GM21367 (cell line): ENCODE results near the gene TMEM132E.

Experiments used
- ATAC-seq: cut with Tn5 transposase; IDR thresholded peaks from one replicate; pipeline ENCODE4 v1.9.1; 2021; ENCODE audit not compliant: unreplicated experiment

Gene TMEM132E

DNA sequence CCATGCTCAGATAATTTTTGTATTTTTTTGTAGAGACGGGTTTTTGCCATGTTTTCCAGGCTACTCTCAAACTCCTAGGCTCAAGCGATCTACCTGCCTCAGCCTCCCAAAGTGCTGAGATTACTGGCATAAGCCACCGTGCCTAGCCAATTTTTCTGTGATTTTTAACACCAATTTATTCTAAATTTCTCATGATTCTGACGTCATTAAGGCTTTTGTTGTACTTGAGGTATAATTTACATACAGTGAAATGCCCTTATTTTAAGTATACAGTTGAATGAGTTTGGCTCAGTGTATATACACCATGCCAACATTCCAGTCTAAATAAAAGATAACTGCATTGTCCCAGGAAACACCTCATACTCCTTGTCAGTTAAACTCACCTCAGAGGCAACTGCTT lies 77.4 kb downstream of the TMEM132E start:
- ATAC-seq, result no peak

DNA sequence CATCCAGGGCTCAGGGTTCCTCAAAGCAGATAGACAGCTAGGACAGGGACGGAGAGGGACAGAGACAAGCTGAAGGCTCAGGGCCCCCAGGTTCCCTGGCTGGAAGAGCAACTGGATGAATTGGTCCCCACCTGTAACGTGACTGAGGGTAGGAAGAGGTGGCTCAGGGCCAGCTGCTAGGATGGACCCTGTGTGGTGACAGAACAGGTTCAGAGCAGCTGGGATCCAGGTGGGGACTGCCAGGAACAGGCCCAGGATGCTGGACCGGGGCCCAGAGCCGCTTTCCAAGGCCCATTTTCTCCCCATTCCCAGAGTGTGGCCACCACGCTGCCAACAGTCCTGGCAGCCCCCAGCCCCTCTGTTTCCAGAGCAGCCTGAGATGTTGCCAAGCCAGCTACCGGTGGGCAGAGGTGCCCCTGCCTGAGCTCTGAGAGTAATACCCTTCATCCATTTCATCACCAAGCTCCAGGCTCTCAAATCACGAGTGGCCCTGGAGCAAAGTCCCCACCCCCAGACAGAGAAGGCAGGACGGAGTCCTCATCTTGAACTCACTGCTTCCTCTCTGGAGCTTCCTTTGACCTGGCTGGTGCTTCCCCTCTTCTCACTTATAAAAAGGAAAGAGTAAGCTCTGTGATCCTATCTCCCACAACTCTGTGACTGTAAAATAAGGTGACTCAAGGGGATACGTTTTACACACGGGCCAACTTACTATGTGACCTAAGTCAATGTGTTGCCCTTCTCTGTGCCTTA lies 79.6 kb downstream of the TMEM132E start:
- ATAC-seq, result no peak

DNA sequence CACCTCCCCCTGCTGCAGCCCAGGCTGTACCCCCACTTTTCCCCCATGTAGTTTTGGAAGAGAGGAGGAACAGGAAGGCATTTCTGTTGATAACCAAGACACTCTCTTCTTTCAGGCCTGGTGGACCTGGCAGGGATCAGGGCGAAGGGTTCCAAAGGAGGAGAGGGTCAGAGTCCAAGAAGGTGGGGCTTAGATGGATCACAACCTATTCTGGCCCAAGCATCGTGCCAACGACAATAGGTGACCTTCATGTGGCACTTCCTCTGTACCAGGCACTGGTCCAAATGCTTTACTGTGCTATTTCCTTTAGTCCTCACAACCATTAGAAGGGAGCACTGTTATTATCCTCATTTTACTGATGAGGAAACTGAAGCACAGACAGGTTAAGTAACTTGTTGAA lies 84.3 kb downstream of the TMEM132E start:
- no peak for ATAC-seq

DNA sequence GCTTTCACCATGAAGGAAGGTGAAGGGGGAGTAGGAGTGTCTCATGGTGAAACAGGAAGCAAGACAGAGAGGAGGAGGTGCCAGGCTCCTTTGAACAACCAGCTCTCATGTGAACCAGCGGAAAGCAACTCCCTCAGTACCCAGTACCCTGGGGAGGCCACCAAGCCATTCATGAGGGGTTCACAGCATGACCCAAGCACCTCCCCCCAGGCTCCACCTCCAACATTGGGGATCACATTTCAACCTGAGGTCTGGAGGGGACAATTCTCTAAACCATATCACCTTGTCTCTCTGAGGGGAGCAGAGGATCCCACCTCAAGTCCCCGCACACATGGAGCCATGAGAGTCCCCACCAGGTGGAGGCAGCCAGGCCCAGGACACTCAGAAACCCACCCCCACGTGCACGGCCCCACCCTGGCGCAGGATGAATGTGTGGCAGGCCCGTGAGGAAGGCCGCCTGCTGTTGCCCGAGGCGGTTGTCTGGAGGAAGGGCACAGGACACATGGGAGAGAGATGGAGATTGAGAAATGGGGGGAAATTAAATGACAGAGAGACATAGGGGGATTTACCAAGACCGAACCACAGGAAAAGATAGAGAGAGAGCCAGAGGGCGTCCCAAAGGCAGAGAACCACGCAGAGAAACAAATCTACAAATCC lies 85.9 kb downstream of the TMEM132E start:
- ATAC-seq, result no peak

DNA sequence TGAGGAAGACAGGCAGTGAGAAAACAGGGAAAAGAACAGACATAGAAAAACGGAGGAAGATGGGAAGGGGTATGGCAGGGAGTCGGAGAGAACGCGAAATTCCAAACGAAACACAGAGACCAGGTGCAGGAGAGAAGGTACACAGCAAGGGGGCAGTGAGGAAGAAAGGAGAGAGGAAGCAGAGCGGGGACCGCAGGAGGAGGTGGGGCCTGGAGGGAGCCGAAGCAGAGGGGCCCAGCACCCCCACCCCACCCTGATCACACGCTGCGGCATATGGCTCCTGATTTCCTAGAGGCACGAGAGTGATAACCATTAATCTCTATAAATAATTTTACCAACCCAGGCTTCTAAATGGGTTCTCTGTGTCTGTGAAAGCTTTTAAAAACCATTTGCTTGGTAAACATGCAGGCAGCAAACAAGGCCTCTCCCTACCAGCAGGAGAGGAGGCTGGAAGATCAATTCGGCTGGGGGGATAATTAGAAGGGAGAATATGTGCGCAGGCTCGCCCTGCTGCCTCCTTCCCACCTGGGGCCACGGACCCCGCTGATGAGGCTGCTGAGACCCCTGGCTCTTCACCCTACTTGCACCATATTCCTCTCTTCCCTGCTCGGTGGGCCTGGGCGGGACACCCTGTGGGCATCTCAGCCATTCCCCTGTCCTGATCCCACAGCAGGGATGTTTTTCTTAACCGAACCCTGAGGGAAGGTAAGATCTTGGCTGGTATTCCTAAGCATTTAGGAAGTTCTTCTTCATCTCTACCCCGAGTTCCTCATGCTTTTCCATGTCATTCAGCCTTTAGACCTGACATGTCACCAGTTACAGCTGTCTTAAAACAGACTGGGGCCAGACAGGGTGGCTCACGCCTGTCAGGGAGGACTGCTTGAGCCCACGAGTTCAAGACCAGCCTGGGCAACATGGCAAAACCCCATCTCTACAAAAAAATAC lies 86.7 kb downstream of the TMEM132E start:
- ATAC-seq, result no peak

DNA sequence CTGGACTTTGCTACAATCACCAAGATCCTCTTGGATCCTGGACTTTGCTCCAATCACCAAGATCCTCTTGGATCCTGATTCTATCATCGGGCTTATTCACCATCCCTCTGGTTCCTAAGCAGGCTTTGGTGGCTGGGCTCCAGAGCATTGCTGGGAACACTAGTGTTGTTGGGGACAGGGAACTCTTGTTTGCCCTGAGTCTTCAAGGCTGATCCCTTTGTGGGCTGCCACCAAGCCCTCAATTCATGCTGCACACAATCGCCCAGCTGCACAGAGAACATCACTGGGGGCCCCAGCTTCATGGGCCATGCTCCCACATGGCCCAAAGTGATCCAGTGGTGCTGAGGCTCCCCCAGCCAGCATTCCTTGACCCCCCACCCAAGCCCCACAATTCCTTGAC lies 88.3 kb downstream of the TMEM132E start:
- no peak for ATAC-seq

DNA sequence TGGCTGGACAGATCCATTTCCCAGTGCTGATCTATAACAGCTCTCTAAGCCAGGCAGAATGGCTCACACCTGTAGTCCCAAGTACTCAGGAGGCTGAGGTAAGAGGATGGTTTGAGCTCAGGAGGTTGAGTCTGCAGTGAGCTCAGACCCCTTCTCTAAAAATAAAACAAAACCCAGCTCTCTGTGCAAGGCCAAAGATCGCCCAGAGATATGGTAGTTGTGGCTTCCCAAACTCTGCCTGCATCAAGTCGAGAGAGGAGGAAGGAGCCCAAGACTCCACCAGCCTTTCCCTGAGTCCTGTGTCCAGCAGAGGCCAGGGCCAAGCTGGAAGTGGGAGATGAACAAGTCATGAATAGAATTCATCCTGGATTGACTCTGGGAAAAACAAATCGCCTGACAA lies 88.8 kb downstream of the TMEM132E start:
- ATAC-seq, result no peak

DNA sequence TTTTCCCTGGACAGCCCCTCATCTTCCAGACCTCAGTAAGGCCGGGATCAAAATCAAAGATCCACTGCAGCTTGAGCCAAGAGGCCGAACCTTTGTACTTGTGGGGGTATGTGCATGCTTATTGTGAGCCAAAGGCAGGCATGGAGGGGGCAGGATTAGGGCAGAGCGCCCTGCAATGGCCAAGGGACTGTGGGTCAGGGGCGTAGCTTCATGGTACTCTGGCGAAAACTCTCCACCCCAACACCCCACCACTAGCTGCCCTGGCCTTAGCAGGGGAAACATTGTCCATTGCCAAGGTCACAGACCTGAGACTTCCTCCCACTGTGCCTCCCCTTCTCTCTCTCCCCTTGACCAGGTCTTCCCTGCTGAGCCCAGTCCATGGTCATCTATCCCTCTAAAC lies 90.1 kb downstream of the TMEM132E start:
- ATAC-seq, result no peak

DNA sequence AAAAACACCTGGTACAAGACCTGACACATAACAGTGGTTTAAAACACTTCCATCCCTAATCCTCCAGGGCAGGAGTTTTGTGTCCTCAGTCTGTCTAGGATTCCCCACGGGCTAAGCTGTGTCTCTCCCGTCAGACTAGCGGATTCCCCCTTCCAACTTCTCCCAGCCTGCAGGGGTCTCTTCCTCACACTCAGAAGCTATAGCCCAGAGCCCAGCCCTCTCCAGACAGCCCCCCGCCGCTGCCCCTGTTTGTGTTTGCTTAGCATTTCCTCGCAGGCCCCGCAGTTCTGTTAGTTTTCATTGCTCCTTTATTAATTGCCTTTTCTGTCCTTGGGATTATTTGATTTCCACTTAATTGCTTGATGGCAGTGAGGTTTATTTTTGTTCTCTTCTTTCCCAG lies 91.2 kb downstream of the TMEM132E start:
- ATAC-seq, result no peak

DNA sequence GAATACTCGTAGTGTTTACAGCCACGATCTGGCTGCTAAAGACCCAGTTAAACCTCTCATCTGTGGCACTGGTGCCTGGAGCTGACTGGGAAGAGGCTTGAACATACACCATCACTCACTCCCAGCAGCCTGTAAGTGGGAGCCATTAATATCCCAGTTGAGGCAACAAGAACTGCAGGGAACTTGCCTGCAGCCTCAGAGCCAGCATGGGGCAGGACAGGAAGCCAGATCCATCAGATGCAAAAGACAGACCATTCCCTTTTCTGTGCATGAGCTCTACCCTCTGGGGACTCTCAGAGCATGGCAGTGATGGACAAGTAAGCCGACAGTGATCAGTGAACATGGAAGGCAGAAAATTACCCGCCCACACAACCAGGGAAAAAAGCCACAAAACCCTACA lies 91.8 kb downstream of the TMEM132E start:
- no peak for ATAC-seq

DNA sequence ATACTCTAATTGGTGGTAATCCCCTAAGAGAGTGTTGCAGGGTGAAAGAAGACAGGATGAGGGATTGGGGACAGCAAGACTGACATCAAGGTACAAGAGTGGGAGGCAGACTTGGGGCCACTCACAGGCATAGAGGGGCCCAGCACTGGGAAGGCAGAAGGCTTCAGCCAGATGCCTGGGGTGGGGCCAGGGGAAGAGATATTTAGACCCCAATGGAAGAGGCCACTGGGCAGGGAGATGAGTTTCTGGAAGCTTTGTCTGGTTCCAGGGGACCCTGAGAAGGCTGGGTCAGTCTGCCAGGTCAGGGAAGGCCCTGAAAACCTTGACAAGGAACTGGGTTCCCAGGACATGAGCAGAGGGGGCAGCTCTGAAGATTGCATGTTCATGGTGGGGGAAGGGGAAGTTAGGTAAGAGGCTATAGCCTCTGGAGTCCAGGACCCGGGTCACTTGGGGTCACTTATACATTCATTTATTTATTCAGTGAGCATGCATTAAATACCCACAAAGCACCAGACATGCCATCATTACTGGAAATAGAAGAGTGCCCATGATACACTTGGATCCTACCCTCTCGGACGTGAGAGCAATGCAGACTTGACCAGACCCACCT lies 92.9 kb downstream of the TMEM132E start:
- ATAC-seq, result no peak

DNA sequence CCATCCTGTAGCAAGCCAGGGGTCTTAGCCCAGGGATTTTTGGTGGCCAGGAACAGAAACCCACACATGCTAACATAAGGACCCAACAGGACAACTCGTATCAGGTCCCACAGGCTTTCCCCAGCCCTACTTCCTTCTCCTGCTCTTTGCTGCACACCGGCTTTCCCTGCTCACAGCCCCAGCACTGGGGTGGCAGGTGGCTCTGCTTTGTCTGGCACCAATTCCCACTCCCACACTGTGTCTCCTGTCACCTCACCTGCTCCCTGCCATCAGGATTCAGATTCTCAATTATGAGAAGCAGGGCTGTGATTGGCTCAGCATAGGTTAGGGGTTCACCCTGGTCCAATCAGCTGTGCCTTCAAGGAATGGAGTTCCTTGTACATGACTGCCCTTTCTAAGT lies 94.1 kb downstream of the TMEM132E start:
- ATAC-seq, result no peak

DNA sequence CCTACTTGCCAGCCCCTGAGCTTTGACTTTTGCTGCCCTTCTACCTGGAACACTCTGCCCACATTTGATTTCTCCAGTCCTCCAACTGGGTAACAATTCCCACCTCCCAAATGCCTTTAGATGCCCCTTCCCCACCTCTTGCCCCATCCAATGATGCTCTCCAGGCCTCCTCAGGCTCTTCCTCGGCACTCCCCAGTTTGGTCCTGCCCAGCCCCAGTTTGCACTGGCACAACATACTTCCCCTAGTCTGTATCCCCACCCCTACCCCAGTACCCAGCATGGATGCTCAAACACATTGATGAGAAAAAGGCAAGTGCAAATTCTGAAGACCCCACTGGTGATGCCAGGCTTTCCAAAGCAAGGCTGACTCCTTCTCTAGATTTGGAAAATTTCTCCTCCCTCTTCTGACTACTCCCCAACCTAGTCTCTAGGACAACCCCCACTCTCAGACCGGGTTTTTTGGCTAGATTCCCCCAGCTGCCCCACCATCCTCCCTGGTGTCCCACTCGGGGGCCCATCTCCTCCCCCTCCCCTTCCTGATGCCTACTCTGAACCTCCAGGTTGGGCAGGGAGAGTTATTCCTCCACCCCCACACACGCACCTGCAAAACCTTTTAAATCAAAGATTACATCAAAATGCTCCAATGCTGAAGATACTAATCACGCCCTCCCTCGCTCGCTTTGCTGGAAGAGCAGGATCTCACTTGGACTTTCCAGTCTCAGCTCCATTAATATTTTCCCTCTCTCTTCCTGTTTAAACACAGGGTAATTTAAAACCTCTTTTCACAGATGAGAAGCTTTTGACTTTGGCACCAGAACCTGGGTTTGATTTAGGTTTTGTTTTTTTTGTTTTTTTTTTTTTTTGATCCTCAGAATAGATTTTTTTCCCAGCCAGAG lies 94.9 kb downstream of the TMEM132E start:
- no peak for ATAC-seq

DNA sequence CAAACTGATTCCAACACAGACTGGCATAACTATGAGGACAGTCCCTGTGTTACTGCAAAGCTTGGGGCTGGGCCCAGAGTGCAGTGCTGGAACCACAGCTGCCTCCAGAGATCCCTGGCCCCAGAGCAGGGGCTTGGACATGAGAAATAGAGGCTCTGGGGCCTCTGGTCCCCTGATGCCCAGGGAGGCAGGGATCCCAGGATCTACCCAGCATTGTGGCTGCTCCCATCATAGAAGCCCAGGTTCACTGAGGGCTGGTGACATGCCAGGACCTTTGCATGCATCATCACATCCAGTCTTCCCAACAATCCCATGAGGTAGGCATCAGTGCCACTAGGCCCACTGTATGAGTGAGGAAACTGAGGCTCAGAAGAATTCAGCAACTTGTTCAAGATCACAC lies 95.8 kb downstream of the TMEM132E start:
- ATAC-seq, result no peak

DNA sequence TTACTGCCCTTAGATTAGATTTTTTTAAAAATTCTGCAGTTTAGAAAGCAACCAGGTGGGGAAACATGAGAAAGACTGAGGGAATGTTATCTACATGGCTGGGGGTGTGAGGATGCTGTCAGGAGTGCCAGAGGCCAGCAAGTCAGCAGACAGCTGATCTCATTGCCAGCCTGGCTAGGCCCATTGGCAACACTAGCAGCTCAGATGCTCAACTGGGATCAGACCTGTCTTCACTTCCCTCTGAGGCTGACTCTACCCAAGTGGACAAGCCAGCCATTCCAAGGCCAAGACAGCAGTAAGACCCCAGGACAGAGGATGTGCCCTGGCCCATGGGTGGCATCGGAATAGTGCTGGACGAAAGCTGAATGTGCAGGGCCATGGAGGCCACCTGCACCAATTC lies 96.2 kb downstream of the TMEM132E start:
- ATAC-seq, result no peak

DNA sequence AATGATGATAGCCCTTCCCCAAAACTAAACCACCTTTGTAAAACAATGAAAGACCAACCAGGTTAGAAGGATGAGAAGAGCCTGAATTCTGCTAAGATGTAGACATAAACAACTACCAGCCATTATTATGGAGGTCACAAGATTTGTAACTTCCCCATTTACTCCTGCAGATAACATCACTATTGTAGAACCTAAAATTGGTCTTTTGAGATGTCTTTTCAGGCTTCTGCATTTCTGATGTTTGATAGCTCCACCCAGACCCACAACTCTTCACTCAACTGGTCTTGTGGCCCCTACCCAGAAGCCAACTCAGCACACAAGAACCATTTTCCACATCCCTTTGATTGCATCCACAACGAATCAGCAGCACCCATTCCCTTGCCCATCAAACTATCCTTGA lies 100.8 kb downstream of the TMEM132E start:
- ATAC-seq, result no peak

DNA sequence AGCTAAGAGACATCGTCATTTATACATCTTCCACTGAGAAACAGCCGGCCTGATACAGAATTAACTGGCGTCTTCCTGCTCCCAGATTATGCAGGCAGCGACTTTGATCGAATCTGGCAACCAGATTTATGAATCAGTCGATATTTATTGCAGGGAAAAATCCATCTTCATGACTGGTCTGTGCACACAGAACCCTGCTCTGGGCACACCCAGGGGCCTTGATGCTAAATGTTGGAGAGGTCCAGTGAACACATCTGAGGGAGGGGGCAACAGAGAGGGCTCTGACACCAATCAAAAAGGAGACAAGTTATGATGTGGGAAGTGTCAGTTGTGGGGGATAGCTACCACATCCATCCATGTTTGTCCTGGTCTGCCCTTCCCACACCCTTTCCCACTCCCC lies 102.9 kb downstream of the TMEM132E start:
- no peak for ATAC-seq

DNA sequence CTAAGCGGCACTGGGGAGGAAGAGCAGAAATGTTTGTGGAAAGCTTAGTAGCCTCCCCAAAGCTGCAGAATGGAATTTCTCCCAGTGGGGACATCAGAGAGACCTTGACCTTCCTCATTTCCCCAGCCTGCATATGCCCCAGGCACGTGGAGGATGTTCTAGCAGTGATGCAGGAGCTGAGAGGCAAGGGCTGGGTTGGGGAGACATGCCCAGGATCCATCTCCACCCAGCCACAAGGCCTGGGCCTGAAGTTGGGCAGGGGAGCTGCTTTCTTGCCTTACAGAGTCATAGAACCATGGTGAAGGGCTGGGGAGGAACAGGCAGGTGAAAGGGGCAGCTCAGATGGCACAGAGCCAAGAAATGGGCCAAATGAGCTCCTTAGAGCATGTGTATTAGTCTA lies 104.0 kb downstream of the TMEM132E start:
- ATAC-seq, result no peak
